Stimulated activated CD8-positive, alpha-beta memory T cell treated with anti-CD3 and anti-CD28 coated beads, Interleukin-7, amount 100 ng/mL, for 48 hours (primary cell): ENCODE results near the gene CNKSR3.
"Not testable (repeated sequence)": the region's sequence is repeated elsewhere in the genome, so short reads cannot be mapped to it uniquely, and the experiment has no call there.

ENCODE experiments used
- DNase-seq, 2 donors: peaks; one replicate each; pipeline ENCODE4 v3.0.0-alpha.2; 2020; ENCODE audit warnings: low read depth in 1 of 2; ENCODE audit errors: extremely low read depth in 1 of 2

The CNKSR3 gene

DNA sequence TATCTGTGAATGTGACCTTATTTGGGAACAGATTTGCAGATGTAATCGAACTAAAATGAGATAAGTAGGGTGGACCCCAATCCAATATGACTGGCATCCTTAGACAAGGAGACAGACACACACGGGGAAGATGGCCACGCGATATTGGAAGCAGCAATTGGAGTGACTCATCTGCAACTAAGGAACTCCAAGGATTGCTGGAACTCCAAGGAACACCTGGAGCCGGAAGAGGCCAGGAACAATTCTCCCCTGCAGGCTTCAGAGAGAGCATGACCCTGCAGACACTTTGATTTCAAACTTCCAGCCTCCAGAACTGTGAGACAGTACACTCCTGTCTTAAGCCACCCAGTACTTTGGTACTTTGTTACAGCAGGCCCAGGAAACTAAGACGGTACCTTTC, 19.5 kb upstream of the CNKSR3 start:
- no peak for DNase-seq

DNA sequence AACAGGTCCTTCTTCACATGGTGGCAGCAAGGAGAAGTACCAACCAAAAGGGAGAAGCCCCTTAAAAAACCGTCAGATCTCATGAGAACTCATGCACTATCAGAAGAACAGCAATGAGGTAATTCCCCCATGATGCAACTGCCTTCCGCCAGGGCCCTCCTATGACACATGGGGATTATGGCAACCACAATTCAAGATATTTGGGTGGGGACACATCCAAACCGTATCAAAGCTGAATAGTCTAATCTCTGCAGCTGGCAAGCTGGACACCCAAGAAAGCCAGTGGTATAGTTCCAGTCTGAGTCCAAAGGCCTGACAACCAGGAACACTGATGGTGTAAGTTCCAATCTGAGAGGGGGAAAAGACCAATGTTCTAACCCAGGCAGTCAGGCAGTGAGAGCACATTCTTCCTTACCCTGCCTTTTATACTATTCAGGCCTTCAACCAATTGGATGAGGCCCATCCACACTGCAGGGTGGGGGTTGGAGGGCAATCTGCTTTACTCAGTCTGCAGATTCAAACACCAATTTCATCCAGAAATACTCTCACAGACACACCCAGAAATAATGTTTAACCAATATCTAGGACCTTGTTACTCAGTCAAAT, 17.9 kb upstream of the CNKSR3 start:
- no peak for DNase-seq

DNA sequence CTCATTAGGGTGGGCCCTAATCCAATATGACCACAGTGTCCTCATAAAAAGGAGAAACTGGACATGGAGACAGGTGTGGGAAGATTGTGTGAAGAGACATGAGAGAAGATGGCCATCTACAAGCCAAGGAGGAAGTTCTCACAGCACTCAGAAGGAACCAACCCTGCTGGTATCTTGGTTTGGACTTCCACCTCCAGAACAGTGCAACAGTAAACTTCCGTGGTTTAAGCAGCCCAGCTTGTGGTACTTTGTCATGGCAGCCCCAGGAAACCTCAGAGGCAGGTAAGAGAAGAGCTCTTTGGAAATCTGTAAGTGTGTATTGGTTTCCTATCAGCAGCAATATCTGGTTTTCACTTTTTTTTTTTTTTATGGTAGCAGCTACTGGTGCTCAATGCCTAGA, 16.5 kb upstream of the CNKSR3 start:
- no peak for DNase-seq

DNA sequence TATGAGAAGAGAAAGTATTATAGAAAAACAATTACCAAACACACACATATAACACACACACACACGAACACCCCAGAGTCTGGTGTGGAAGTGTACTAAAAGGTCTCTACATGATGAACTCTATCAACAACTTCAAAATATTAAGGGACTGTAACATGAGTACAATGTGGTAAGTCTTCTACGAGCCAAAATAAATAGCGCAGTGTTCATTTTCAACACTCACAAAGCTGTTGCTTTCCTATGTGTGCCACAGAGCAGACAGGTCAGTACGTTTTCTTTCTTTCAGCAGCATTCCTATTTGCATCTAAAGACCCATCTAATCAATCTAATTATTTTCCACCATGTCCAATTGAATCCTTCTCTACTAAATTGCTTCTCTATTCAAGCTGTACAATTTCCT, 12.1 kb upstream of the CNKSR3 start:
- DNase-seq = no peak

DNA sequence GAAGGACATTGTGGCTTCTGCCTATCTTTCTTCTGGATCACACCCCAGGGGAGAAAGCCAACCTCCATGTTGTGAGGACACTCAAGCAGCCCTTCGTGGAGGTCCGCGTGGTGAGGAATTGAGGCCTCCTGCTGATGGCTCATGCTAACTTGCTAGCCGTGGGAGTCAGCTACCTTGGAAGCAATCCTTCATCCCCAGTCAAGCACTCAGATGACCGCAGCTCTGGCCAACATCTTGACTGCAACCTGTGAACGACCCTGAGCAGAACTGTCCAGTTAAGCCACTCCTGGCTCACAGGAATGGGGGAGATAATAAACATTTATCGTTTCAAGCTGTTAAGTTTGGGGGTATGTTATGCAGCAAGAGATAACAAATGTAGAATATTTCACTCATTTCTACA, 10.9 kb upstream of the CNKSR3 start:
- no peak for DNase-seq

DNA sequence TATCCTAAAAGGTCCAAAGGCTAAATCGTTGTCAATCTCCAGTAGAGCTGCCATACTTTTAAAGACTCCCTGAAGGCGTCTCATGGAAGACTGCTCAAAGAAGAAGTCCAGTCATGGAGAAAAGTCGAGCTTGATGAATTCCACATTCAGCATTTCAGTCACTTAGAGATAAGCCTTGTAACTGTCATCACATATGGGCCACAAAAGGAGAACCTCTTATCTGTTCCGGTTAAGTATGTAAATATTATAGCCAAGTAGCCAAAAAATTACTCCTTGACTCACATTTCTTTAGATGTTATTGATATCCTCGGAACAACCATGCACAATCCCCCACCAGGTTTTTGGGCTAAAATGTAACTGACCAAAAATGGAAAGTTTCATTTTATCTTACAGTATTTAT, 9.8 kb upstream of the CNKSR3 start:
- DNase-seq = no peak

DNA sequence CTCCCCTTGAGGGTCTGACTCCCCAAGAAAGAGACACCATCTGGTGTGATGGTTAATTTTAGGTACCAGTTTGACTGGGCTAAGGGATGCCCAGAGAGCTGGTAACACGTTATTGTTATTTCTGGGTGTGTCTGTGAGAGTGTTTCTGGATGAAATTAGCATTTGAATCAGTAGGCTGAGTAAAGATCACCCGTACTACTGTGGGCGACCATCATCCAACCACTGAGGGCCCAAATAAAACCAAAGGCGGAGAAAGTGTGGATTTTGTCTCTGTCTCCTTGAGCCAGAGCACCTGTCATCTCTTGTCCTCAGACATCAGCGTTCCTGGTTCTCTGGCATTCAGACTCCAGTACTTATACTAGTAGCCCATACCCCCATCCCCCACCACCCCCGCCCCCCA, 7.9 kb upstream of the CNKSR3 start:
- DNase-seq = no peak

DNA sequence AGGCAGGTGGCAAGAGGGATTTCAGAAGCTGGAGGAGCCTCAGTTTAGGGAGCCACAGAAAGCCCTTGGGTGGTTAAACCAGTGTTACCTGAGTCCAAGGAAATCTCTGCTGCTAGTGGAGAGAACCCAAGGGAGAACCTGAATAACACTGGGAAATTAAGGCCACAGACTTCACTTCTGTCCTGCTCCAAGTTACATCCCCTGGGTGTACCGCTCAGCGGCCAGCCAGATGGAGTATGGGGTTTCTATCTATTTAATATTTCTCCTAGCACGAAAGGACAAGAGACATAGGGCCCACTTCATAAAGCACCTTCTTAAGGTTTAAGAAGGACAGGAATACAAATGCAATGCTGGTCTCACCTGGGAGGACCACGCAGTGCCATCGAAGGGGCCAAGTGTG, 5.8 kb upstream of the CNKSR3 start:
- no peak for DNase-seq

DNA sequence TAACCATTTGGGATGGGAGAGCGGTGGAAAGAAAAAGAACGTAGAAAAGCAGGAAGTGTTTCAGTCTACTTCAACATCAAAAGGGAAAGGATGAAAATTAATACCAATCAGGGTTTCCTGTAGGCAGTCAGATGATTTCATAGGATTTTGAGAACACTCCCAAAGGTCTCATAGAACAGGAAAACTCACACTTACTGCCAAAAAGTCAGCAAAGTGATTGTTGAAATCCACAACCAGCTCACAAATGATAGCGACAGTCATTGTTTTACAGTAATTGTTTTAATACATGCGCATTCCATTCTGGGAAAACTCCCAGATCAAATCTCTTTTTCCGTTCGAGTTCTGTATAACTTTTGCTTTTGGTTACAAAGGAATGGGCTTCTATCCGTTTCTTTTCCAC, 5.3 kb upstream of the CNKSR3 start:
- DNase-seq = no peak

DNA sequence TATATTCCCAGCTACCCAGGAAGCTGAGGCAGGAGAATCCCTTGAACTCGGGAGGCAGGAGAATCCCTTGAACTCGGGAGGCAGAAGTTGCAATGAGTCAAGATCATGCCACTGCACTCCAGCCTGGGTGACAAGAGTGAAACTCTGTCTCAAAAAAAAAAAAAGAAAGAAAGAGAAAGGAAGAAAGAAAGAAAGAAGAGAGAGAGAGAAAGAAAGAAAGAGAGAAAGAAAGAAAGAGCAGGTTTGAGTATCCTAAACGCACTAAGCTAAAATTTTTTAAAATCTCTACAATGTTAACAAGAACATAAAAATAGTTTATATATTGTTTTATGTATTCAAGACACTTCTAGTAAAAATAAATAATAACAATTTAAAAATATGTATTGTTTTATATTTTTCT, 4.6 kb upstream of the CNKSR3 start:
- not testable (repeated sequence) for DNase-seq

DNA sequence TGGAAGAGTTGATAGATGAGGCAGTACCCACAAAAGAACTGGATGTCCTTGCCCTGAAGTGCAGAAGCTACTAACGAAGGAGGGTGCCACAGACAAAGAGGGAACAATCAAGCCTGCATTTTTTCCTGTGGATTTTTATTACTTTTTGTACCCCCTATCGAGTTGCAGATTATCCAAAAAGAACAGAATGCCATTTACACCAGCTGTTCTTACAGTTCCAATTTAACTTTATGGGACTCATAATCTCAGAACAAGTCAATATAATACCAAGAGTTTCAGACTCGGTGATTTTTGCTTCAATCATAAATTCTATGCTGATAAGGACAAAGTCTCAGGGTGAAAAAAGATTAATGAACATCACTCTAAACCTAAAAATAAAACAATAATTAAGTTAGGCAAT, 4.0 kb upstream of the CNKSR3 start:
- no peak for DNase-seq

DNA sequence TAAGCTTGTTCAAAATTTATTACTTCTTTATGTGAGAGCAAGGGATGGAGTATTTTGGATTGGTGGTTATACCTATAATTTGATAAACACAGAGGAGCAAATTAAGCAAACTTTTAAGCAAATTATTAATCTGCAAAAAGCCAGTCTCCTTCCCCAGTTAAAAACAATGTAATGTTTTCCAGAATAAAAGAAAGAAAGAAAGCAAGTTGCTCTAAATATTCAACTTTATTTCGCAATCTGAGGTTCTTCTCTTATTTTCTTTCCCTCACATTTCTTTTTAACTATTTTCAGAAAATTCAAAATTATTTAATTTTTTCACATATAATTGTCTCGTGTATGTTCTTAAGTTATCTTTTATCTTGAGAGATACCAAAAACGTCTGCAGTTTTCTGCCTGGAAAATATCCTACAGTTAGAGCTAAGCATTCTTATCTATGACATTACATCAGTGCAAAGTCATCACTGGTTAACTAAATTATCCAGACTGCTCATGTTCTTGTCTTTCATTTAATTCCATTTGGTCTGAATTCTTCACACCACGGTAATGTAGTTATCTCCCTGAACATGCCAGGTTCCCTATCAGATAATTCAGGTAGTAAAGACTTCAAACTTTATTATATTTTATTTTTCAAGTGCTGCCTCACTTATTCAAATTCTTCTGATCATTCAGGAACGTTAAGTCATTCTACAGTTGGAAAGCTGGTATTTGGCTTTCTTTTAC, 3.3 kb upstream of the CNKSR3 start:
- no peak for DNase-seq

DNA sequence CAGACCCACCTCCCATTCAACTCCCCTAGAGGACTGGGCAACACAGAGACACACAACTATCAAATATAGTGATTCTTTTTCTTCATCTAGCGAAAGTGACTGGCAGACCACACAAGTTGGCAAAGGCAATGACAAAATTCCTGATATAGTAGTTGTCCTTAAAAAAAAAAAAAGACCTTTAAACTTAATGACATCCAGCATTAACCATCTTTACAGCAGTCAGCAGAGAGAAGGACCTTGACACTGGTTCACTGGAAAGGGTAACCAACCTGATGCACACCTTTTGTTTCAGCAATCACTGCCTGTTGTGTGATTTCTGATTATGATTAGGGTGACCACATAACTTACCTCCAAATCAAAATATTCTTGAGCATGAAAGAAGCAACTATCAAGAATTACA, 1.7 kb upstream of the CNKSR3 start:
- no peak for DNase-seq

DNA sequence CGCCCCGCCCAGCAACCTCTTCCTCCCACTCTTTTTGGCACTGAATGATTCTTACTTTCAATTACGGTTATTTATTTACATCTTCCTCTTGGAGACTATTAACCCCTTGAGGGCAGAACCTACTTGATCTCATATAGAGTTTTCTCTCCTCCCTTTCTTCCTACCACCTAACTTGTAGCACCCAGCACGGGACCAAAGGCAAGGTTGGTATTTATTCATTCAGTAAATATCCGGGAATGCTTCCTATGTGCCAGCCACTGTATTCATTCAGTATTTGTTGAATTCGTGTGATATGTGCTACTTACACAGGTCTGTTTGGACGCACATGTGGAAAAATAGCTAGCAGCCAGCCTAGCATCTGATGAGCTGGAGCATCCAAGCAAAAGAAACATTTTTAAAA, 1.3 kb upstream of the CNKSR3 start:
- no peak for DNase-seq

DNA sequence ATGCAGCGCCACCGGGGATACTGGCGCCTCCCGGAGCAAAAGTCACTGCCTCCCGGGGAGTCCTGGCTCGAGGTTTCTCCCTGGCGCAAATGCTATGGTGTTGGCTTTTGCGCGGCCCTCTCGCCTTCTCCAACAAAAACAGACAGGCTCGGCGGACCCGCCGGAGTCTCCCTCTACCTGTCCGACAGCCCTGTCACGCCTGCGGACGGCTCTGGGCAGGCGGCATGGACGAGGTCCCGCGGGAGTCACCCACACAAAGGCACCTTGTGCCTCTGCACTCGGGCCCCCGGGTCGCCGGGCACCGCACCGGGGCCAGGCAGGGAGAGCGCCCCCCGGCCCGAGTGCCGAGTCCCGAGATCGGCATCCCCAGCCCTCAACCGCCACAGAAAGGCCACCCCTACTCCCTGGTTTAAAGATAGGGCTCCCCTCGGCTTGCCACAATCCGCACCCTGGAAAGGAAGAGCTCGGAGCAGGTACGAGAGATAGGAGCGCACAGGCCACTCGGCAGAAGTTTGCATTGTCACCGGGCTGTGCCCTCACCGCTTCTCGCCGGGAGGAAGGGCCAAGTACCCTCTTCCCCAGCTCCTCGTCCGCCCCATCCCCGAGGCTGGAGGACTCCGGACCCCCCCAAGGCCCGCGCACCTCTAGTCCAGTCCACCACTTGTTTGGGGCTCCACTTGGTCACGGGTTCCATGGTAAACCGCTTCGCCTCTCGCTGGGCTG, 903 bp downstream of the CNKSR3 start:
- no peak for DNase-seq

DNA sequence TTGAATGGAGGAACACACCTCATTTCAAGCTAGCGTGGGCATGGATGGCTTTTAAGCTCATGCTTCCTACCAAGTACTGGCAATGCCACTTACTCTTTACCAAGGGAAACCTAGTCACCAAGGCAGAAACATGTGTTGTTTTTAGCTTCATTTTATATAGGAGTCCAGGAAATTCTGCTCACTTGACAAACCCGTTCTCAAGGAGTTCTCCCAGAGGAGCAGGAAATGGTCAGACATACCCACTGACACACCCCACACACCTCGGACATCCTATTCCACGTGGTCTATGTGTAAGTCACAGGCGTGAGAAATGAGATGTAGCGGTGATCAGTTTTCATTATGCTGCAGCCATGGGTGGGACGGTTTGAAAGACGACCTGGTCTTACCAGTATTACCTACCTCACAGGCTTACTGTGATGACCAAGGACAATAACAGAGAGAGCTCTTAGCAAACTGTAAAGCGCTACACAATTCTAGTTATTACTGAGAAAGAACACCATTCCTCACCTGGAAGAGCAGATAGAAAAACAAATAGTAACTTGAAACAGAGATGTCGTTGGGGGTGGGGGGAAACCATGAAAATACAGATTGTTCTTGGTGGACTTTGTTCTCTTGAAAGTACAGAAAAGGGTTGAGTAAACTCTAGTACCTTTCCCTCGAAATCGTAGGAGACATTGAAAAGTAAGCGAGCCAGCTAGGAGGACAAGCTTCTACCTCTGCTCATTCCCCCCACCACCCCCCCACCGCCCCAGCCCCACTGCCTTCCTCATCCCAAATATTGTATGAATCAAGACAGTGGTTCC, 1.7 kb downstream of the CNKSR3 start:
- DNase-seq = no peak

DNA sequence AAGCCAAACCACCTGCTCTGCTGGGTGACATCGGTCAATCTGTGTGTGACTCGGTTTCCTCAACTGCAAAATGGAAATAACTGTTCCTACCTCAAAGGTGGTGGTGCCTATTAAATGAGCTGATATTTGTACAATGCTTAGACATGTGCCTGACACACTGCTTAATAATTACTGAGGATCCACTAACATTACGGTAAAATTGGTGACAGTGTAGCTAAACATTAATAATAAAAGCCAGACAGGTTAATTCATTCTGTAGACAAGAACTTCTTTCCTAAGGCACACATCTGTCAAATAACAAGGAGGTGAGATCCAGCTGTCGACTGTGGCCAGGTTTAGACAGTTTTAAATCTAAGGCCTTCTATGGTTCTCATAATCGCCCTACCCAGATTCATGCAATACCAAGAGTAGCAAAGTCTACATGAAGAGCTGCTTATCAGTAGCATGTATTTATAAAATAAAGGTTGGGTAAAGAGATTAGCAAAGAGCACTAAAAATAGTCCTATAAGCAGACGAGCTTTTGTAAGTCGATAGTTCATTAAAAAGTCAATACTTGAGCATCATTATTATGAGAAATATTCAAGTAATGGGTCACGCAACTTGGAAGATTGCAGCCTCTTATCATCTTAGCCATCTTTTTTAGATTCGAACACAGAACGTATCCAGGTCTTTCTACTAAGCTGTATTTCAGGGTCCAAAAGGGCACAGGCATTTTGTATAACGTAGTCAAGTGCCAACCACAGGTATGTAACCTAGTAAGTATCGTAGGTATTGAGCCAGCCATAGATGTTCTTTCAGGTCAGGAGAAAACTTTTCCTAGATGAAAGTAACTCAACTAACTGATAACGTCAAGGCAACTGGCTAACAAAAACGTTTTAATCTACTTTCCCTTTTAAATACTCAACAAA, 3.2 kb downstream of the CNKSR3 start:
- DNase-seq = no peak

DNA sequence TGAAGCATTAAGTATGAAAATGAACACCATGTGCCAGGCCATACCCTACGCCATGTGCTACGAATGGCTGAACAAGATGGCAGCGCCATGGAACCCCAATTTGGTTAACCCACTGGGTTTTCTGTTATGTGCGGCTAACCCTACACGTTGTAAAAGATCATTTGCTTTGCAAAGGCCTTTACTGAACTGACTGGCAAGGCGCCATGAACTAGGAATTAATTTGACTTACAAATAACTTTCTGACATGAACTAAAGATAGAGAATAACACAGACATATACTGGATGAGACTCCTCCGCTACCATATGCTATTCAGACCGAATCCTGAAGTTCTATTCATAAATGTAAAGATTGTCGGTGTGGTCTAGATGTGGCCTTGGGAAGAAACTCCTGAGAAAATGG, 3.9 kb downstream of the CNKSR3 start:
- no peak for DNase-seq

DNA sequence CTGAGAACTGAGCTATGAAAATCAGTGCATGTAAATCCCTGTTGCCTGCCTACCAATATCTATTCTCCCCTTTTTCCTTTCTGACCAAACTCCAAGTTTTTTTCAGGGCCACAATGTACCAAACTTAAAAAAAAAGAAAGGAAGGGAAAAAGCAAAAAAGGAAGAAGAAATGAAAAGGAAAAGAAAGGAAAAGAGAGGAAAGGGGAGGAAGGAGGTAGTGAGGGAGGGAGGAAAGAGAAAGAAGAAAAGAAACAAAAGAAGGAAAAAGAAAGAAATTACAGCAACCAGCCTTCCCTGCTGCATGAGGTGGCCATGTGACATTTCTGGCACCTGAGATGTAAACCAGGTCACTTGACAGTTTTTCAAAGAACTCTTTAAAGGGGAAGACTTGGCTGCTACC, 4.4 kb downstream of the CNKSR3 start:
- DNase-seq = no peak

DNA sequence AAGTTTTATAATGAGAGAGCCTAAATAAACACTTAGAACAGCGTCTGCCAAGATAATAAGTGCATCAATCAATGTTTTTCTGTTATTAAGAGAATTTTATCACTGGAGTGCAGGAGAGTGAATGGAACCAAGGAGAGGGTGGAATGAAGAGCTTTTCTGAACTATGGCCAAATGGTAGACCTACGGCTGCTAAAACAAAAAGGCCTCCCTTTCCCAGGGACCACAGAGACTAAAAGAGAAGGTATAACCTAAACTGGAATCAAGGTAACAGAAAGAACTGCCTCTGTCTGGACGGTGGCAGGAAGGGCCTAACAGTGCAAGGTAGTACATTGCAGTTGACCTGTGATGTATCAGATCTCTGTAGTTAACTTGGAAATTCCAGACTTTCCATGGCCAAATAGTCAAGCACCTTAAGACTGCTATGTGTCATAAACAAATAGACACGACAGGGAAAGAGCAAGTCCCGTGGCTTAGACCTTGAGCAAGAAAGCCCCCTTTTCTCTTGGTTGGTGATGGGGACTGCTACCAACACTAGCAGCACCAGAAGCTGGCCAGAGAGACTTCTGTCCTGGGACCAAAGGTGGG, 5.5 kb downstream of the CNKSR3 start:
- DNase-seq = no peak
